GM21390 (cell line): ENCODE data around the gene RANGAP1.
A peak's percentile ranks its signal among the peaks of the same experiment; 100 is the strongest.

ENCODE experiments used
- ATAC-seq: cut with Tn5 transposase; IDR thresholded peaks from one replicate; pipeline ENCODE4 v1.9.1; 2021; ENCODE audit not compliant: unreplicated experiment

The RANGAP1 gene

DNA sequence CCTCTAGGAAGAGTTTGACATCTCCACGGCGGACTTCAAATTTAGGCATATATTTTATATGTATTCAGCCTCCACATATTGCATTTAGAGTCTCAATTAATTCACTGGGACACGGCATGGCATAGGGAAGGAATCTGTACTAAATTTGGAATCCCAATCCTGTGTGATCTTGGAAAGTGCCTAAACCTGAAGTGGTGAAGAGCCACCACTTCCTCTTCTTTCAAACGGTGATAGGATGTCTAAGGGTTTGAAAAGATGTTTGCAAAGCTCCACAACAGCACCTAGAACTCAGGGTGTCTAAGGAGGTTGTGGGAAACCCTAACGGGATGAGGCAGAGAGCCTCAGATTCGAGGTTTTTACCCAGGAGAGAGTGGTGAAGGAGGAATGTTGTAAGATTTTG lies 81.9 kb downstream of the RANGAP1 start:
- ATAC-seq: no peak

DNA sequence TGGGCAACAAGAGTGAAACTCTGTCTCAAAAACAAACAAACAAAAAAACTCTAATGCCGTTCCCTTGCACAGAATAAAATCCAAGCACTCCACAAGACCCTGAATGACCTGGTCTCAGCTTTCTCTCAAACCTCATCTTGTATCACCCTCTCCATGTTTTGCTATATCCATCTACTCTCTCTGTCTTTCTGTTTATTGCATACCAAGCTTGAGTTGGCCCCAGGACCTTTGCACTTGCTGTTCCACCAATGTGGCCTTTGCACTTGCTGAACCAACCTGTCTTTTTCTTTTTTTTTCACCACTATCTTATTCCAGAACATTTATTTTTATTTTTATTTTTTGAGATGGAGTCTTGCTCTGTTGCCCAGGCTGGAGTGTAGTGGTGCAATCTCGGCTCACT lies 82.9 kb downstream of the RANGAP1 start:
- ATAC-seq: no peak

DNA sequence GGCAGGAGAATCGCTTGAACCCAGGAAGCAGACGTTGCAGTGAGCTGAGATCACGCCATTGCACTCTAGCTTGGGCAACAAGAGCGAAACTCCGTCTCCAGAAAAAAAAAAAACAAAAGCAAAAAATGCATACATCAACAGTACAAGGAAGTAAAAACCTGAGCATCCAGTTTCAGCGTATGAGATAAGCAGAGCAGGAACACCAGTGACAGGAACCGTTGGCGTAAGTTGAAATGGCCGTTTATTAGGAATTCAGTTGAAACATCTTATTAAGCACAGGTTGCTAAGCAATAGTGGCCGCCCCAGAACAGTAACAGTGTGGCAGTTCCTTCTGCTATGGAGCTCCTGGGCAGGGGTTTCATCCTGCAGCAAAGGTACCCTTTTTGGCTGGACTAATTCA lies 84.8 kb downstream of the RANGAP1 start:
- ATAC-seq: no peak

DNA sequence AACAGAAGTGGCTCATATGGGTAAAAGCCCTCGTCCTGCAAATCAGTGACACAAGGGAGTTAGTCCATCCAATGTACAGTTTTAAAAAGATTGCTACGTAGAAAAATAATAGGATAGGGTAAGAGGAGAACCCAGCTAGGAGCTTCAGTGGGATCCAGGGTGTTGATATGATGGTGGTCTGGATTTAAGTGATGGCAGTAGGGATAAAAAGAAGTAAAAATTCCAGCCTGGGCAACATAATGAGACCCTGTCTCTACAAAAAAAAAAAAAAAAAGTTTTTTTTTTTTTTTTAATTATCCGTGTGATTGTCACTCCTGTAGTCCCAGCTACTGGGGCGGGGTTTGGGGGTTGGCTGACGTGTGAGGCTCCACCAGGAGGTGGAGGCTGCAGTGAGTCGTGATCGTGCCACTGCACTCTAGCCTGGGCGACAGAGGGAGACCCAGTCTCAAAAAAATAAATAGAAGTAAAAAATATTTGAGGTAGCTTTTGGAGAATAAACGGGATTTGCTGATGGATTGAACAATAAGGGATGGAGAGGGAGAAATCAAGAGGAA lies 87.9 kb downstream of the RANGAP1 start:
- ATAC-seq: no peak

DNA sequence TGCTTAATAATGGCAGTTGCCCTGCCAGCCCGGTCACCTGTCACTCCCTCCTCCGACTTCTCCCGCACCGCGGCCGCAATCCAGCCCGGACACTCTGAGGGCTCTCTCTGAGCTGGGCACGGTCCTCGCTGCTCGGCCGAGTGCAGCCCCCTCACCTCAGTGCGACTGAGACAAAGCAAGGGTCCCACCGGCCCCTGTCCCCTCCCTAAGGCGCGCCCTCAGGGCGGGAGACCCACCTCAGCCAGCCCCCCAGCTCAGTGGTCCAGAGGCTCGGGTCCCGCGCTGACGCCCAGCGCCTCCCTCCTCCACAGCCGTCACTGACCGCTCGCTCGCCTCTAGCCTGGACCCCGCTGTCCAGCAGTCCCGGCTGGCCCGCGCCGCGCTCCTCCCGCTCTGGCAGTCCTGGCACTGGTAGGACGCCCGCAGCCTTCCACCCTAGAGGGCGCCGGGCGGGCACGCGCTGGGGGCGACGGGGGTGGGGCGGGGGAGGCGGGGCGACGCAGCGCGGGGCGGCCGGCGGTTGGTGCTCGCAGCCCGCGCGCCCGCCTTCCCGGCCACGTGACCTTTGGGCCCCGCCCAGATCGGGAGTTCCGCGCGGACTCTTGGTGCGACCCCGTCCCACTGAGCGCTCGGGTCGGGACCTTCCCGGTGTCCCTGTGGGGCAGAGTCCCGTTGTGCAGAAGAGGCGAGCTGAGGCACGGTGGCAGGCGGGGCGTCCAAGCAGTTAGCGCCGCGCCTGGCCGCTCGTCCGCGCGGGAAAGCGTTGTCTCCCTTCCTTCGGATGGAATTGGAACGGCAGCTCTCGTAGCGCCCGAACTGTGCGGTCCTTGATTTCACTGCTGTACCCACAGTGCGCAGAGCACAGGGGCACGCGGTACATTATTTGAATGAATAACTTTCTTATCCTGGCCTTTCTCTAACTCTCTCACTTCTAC lies 88.7 kb downstream of the RANGAP1 start:
- peak; percentile 77 for ATAC-seq
